HG03460 (cell line): ENCODE results near the gene GPR84.

Experiments
- ATAC-seq: cut with Tn5 transposase; IDR thresholded peaks from one replicate; pipeline ENCODE4 v1.9.1; 2021; ENCODE audit not compliant: unreplicated experiment

GPR84 gene

DNA sequence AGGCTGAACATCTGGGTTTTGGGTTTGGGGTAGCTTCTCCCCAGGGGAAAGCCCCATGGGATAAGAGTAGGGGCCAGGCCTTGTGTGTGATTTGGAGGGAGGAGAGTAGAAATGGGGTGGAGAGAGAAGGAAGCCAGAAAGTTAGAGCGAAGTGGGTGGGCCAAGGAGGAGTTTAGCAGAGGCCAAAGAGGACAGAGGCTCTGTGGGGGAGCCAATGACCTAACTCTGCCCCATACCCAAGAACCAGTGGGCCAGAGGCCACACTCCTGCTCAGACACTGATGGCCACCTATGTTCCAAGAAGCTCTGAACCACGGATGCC is 10.9 kb upstream of the GPR84 start:
- ATAC-seq = no peak

DNA sequence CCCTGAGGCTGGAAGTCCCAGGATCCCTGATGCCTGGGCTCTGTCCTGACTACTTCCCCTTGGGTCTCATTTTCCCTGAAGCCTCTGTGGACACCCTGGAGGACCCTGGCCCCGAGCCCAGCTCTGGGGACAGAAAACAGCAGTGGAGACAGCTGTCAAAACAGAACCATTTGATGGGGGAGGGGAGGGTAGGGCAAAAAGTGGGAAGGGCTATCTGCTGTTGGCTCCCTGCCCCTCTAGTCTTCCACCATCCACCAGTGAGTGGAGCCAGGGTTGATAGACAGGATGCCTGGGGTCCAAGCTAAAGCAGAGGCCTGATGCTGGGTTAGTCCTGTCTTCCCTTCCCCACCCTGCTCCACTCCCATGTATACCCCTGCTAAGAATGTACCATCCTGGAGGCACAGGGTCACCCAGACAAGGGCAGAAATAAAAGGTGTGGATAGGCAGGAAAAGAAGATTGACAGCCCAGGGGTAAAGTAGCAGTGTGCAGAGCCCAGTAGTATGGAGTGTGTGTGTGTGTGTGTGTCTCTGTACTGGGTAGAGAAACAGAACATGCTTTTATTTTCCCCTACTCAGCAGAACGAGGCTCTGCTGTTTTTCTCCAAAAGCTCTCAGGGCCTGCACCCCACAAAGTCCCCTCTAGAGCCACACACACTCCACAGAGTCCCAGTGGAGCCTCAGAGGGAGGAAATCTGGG is 10.4 kb upstream of the GPR84 start:
- no peak for ATAC-seq

GRCh38 chr12:54373649-54374561 is 9.6 kb upstream of the GPR84 start:
- ATAC-seq = no peak

- no peak for ATAC-seq
Observed at GRCh38 chr12:54372113-54372806, 8.0 kb upstream of the GPR84 start.

- no peak for ATAC-seq
Observed at GRCh38 chr12:54371328-54372112, 7.2 kb upstream of the GPR84 start.

DNA sequence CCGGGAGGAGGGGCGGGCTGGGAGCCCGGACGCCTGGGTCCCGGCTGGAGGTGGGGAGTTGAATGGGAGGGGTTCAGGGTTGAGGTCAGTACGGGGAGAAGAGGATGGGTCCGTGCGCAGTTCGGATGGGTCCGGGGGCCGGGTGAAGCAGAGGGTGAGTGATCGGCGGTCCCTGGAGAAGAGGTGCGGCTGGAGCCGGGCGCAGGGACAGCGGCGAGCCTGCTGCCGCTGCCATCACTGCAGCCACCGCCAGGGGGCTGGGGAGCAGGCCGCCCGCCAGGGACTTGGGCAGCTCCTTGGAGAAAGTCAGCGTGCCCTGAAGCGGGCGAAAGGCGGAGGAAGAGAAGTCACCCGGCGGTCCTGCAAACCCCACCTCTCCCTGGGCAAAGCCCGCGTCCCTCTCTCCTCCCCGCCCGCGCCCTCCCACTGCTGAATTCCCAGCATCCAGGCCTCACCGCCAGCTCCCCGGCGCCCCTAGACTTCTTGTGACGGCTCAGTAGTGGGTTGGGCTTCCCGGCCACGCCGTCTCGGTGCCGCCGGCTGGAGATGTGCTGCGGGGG is 6.0 kb upstream of the GPR84 start:
- no peak for ATAC-seq

GRCh38 chr12:54369597-54370131 is 5.4 kb upstream of the GPR84 start:
- no peak for ATAC-seq

GRCh38 chr12:54368709-54369596 is 4.7 kb upstream of the GPR84 start:
- ATAC-seq = peak; percentile 71

DNA sequence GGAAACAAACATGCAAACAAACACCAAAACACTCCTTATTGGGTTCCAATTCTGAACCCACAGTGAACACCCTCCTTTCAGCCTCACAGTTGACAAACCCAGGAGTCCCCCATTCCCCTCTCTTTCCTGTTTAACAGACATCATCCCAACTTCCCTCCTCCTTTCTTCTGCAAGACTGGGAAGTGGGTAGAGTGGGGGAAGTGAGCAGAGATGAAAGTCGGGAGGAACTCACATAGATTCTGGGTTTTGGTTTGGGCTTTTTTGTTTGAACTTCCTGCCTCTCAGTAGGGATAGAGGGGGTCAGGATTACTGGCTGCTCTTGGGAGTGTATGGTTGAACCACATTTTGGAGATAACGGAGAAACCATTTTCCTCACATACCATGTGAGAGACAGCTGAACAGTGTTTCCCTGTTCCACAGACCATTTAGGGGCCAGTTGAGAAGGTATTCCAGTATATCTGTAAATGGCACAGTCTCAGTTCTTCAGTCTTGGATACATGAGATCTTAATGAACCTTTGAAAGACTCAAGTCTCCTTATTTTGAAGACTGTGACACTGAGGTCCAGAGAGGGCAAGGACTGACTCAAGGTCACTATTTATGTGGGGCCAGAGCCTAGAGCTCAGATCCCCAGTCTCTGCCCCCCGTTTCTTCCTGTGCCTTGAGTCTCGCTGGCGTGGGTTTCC is 3.9 kb upstream of the GPR84 start:
- no peak for ATAC-seq

GRCh38 chr12:54363618-54364017 is 668 bp downstream of the GPR84 start:
- no peak for ATAC-seq

DNA sequence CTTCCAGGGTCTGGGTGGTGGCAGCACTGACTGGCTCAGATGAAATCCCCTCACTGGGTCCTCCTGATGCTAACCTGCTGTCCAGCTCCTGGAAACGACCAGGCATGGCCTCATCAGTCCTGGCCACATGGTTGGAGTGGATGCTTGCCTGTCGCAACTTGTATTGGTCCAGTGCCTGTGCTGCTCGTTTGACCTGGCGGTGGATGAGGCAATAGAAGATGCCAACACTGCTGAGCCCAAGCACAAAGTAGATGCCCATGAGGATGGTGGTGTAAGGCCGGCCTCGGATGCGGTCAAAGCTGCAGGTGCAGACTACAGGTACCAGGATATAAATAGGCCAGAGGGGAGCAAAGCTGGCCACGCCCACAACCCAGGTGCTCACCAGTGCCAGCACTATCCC is 1.2 kb downstream of the GPR84 start:
- no peak for ATAC-seq

DNA sequence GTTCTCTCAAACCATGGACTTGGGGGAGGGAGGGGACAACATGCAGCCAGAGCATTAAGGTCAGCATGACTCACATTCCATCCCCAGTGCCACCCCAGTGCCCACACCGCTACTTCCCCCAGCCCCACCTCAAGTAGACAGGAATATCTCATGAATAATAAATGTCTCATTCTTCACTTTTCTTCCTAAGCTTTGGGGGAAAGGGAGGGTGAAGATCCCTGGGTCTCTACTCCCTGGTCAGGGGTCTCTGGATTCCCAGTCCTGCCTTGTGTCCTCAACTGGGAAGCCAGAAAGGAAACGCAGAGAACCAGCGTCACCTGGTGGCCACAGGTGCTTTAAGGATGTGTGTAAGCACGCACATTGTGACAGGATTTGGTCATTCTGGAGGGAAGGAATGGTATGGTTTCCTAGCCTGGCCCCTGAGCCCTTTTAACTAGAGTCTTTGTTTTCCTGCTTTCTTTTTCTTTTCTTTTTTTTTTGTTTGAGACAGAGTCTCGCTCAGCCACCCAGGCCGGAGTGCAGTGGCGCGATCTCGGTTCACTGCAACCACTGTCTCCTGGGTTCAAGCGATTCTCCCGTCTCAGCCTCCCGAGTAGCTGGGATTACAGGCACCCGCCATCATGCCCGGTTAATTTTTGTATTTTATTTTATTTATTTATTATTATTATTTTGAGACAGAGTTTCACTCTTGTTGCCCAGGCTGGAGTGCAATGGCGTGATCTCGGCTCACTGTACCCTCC is 3.4 kb downstream of the GPR84 start:
- no peak for ATAC-seq

GRCh38 chr12:54359762-54360351 is 4.4 kb downstream of the GPR84 start:
- ATAC-seq = no peak

GRCh38 chr12:54358945-54359761 is 5.1 kb downstream of the GPR84 start:
- peak; percentile 96 for ATAC-seq

GRCh38 chr12:54358191-54358944 is 5.9 kb downstream of the GPR84 start:
- ATAC-seq = peak; percentile 26

DNA sequence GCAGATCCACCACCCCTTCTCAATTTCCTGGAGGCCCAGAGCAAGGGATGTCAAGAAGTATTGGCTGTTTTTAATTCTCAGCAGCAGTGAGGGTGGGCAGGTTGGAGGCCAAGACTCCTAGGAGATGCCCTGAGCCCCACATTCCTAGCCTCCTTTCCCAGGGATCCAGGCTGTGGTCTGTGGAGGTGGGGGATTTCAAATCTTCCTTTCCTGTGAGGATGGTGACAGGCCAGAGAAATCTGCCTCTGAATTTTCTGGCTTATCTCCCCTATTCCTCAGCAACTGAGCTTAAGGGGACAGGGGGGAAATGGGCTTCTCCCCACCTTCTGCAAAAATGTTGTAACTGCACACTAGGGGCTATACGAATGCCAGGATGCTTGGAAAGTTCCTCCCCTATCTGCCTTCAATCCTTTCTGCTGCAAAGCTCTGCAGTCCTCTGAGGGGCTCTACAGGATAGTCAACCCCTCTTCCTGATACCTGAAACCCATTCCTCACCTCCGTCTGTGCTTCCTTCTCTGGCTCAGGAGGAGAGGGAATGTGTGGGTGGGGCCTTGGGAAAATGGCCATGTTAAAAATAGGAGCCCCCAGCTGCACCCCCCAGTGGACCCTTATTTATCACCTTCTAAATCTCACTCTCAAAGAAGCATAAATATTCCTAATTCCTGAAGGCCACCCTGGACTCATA is 6.6 kb downstream of the GPR84 start:
- ATAC-seq = no peak
